Coronary artery (tissue), 2 donors: Measurements from ENCODE around the gene OR8B12.

ENCODE experiments used
- DNase-seq: peaks from one replicate; pipeline ENCODE4 v3.0.0-alpha.2; 2017; ENCODE audit warnings: low spot score
- H3K27ac ChIP-seq, 2 donors: fragments of 200-600 bp; sonication (generic); one replicate each; pipeline ENCODE4 v1.5.1; 2016 to 2019
- H3K4me3 ChIP-seq: fragments of 200-600 bp; sonication (generic); 2 replicates; pipeline ENCODE4 v1.5.1; 2016; ENCODE audit warnings: mild to moderate bottlenecking, moderate library complexity
- TF ChIP-seq, protein P1 (sequence below): fragments of 200-600 bp; sonication (generic); IDR thresholded peaks from one replicate; pipeline ENCODE4 v1.5.1; 2019; ENCODE audit warnings: antibody characterized with exemption

OR8B12 gene

DNA sequence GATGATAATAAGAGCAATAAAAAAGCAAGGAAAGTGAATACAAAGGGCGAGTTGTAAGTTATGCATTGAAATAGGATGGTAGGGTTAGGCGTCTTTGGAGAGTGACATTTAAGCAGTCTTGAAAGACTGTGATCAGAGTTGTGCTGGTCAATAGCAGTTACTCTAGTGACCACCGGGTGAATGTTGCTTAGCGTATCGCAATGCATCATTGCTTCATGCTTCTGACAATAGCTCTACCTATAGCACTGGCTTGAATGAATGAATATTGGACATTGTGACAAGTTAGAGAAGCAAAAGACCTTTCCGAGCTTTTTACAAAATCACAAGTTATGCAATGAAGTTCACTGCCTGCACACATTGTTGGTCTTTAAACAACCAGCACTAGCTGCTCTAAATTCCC is 7.7 kb upstream of the OR8B12 start:
- no peak overlapping the region for H3K4me3 ChIP-seq
- no peak for DNase-seq
- H3K27ac ChIP-seq = no peak overlapping the region
- TF ChIP-seq, protein P1, sequence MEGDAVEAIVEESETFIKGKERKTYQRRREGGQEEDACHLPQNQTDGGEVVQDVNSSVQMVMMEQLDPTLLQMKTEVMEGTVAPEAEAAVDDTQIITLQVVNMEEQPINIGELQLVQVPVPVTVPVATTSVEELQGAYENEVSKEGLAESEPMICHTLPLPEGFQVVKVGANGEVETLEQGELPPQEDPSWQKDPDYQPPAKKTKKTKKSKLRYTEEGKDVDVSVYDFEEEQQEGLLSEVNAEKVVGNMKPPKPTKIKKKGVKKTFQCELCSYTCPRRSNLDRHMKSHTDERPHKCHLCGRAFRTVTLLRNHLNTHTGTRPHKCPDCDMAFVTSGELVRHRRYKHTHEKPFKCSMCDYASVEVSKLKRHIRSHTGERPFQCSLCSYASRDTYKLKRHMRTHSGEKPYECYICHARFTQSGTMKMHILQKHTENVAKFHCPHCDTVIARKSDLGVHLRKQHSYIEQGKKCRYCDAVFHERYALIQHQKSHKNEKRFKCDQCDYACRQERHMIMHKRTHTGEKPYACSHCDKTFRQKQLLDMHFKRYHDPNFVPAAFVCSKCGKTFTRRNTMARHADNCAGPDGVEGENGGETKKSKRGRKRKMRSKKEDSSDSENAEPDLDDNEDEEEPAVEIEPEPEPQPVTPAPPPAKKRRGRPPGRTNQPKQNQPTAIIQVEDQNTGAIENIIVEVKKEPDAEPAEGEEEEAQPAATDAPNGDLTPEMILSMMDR = no peak

DNA sequence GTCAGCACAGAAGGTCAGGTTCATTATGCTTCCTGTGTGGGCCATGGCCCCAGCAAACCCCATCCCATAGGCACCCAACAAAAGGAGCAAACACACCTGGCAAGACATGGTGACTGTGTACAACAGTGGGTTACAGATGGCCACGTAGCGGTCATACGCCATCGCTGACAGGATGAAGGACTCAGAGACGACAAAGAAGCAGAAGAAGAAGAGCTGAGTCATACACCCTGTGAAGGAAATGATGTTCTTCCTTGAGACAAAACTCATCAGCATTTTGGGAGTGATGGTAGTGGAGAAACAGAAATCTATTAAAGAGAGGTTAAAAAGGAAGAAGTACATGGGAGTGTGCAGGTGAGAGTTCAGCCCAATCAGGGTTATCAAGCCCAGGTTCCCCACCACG is 309 bp downstream of the OR8B12 start:
- TF ChIP-seq, protein P1 = no peak
- Histone ChIP-seq H3K27ac (no peak overlapping the region), H3K4me3 (no peak overlapping the region)
- no peak for DNase-seq

DNA sequence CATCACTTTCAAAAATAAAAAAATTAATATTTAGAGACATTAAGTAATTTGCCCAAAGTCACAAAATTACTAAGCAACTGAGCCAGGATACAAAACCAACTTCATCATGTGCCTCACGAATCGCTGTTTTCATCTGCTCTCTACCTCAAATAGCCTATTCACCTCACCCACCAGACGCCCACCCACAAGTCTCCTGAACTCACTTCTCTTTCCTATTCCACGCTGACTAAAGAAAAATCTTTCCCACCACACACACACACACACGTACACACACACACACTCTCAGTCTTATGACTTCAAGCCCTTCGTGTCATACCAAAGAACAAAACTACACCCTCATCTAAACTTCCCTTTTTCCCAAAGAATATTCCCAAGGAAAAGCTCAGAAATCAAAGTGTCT is 2.2 kb downstream of the OR8B12 start:
- Histone ChIP-seq H3K27ac (no peak overlapping the region), H3K4me3 (no peak overlapping the region)
- TF ChIP-seq, protein P1 = no peak
- DNase-seq = no peak

DNA sequence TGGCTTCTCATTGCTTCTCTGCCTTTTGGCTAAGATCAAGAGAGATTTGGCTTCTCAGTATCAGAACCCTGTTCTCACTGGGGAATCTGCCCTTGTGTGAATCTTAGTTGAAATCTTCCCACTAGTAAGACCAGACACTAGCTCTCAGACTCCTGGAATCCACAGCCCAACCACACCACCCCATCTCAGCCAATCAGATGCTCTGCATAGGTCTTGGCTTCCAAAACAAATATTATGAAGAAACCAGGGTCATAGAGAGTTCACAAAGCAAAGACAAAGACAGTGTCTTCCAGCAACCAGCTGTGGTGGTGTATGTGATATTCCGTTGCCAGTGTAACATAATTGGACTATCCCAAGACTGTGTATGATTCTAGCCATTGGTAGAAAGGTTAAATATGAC is 5.4 kb downstream of the OR8B12 start:
- DNase-seq = no peak
- H3K27ac ChIP-seq = no peak overlapping the region
- H3K4me3 ChIP-seq = no peak overlapping the region
- TF ChIP-seq, protein P1 = no peak

DNA sequence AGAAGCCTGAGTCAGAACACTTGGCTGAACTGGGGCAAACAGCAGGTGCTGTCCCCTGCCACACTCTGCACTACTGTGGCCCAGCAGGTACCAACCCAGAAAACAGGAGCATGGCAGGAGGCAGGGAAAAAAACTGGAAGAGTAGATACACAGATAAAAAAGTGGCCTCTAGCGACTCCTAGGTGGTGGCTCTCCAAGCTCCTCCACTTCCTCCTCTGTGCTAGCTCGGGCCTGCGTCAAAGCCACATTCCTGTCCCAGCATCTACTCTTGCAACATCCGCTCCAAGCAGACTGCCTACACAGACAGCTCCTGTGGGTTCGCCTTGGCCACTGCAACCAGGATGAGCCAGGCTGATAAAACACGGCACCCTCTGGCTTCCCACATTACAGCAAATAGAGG is 6.9 kb downstream of the OR8B12 start:
- H3K27ac ChIP-seq = no peak overlapping the region
- TF ChIP-seq, protein P1 = no peak
- no peak overlapping the region for H3K4me3 ChIP-seq
- no peak for DNase-seq

DNA sequence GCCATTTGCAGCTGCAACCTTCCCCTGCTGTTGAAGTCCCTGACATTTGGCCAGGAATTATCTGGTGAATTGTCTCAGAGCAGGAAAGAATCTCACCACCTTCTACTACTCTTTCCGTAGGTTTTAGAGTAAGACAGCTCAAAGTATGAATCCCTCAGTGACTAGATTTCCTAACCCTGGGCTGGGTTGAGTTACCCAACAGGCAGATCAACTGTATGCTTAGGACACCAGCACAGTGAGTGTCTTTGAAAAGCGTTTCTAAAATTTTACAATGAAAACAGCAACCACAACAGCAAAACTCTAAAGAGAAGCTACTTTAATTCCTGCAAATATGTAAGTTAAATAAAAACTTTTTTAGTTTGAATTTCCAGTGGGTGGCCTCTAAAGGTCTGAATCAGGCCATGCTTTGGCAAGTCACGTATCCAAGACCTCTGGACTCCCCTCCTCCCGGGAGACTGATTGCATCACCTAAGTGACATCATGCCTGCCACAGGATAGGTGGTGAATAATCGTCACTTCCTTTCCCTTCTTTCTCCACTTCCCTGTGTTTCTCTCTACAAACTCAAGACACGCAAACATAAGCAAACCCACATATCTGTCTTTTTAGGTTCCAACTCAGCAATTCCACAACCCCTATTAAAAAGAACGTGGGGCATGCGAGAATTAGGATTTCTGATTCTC is 7.8 kb downstream of the OR8B12 start:
- TF ChIP-seq, protein P1 = no peak
- H3K27ac ChIP-seq = no peak overlapping the region
- DNase-seq = no peak
- no peak overlapping the region for H3K4me3 ChIP-seq

DNA sequence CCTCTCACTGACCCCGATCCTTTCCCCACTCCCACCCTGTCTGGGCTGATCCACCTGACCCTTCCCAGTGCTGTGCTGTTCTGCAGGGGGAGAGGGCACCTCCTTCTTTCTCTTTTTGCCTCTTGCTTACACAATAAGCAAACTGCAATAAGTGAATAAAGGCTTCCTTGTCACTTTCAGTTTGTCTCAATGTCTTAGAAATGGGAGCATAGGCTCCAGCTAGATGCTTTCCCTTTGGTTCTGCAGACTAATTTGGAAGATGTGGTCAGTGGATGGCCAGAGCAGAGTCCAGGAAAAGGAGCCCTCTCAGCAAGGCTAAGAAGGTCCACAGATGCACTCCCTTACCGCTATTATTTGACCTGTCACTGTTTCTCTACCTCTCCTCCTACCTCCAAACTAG is 9.4 kb downstream of the OR8B12 start:
- TF ChIP-seq, protein P1 = no peak
- Histone ChIP-seq H3K27ac (no peak overlapping the region), H3K4me3 (no peak overlapping the region)
- no peak for DNase-seq
